Osteocyte (in vitro differentiated cells): ENCODE measurements around the gene C6orf58. TPM values are rescaled to one million over a fixed set of nuclear protein-coding genes. Genes with fewer than 3 reads are reported as not detected.

ENCODE experiments used
- DNase-seq: peaks from one replicate; pipeline ENCODE4 v3.0.0; 2021; ENCODE audit warnings: mixed read lengths; ENCODE audit not compliant: unreplicated experiment; ENCODE audit errors: extremely low spot score
- H3K27ac Mint-ChIP-seq: one replicate; pipeline ENCODE4 v1.8.0; 2021; ENCODE audit warnings: mild to moderate bottlenecking, mixed read lengths; ENCODE audit not compliant: unreplicated experiment
- H3K27me3 Mint-ChIP-seq: one replicate; pipeline ENCODE4 v1.8.0; 2021; ENCODE audit warnings: mixed read lengths; ENCODE audit not compliant: unreplicated experiment
- H3K36me3 Mint-ChIP-seq: one replicate; pipeline ENCODE4 v1.8.0; 2021; ENCODE audit warnings: mixed read lengths; ENCODE audit not compliant: unreplicated experiment
- H3K4me1 Mint-ChIP-seq: one replicate; pipeline ENCODE4 v1.8.0; 2021; ENCODE audit warnings: mixed read lengths; ENCODE audit not compliant: unreplicated experiment
- H3K4me3 Mint-ChIP-seq: one replicate; pipeline ENCODE4 v1.8.0; 2021; ENCODE audit warnings: mild to moderate bottlenecking, moderate library complexity, mixed read lengths; ENCODE audit not compliant: unreplicated experiment
- H3K9me3 Mint-ChIP-seq: one replicate; pipeline ENCODE4 v1.8.0; 2021; ENCODE audit warnings: mixed read lengths; ENCODE audit not compliant: unreplicated experiment
- total RNA-seq: library from RNA; stranded (reverse); gene quantifications from 2 replicates; pipeline ENCODE4 v1.2.1, GENCODE V29; 2021
- TF ChIP-seq, protein P1 (sequence below): fragments of 200-600 bp; sonication (generic); IDR thresholded peaks from 2 replicates; pipeline ENCODE4 v1.5.0; 2021; ENCODE audit warnings: antibody characterized with exemption, mild to moderate bottlenecking, moderate library complexity

The C6orf58 gene
- total RNA-seq, 1 donor from 2014 or later, result not detected

GRCh38 chr6:127570739-127571389, 6.1 kb upstream of the C6orf58 start:
- no peak for DNase-seq
- H3K27ac Mint-ChIP-seq, result peak overlapping the region; percentile 20
- H3K4me3 Mint-ChIP-seq, result no peak overlapping the region
- H3K36me3 Mint-ChIP-seq, result no peaks in the 10 kb centered on the region
- TF ChIP-seq, protein P1, sequence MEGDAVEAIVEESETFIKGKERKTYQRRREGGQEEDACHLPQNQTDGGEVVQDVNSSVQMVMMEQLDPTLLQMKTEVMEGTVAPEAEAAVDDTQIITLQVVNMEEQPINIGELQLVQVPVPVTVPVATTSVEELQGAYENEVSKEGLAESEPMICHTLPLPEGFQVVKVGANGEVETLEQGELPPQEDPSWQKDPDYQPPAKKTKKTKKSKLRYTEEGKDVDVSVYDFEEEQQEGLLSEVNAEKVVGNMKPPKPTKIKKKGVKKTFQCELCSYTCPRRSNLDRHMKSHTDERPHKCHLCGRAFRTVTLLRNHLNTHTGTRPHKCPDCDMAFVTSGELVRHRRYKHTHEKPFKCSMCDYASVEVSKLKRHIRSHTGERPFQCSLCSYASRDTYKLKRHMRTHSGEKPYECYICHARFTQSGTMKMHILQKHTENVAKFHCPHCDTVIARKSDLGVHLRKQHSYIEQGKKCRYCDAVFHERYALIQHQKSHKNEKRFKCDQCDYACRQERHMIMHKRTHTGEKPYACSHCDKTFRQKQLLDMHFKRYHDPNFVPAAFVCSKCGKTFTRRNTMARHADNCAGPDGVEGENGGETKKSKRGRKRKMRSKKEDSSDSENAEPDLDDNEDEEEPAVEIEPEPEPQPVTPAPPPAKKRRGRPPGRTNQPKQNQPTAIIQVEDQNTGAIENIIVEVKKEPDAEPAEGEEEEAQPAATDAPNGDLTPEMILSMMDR, result no peak
- H3K27me3 Mint-ChIP-seq, result no peaks in the 10 kb centered on the region
- peaks cover 13% of the 10 kb centered on the region for H3K4me1 Mint-ChIP-seq
- no peaks in the 10 kb centered on the region for H3K9me3 Mint-ChIP-seq

DNA sequence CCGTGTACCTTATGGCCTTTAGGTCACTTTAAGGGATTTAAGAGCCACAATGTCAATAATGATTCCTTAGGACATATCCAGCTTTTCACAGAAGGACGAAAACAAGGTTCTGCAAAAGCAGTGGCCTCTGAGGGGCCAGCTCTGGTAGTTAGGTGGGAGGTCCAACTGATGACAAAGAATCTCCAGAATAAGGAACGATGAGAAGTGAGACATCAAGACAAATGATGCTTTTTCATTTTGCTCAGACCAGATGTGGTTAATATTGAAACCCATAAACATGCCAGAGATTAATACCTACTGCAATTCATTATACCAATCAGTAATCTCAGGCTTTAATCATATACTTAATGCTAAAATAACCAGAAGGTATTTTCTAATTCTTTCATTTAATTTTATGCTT, 1.9 kb downstream of the C6orf58 start:
- DNase-seq, result no peak
- no peaks in the 10 kb centered on the region for H3K36me3 Mint-ChIP-seq
- H3K4me3 Mint-ChIP-seq, result no peak overlapping the region
- H3K4me1 Mint-ChIP-seq, result peaks cover 13% of the 10 kb centered on the region
- H3K27ac Mint-ChIP-seq, result no peak overlapping the region
- H3K9me3 Mint-ChIP-seq, result peaks cover 5% of the 10 kb centered on the region
- H3K27me3 Mint-ChIP-seq, result no peaks in the 10 kb centered on the region
- TF ChIP-seq, protein P1, result no peak

DNA sequence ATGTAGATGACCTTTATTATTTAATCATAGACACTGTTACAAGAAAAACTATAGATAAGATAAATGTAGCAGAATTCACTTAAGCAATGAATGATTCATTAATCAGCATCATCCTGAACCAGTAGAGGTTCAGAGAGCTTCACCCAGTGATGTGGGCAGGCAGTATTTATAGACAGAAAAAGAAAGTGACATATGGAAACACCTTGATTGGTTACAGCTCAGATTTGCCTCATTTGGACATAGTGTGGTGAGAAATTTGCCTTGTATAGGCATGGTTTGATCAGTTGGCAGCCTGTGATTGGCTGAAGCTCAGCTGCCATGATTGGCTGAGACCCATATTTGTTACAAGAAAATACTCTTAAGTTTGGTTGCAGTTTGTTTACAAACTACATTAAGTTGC, 4.6 kb downstream of the C6orf58 start:
- Mint-ChIP-seq H3K27me3 (no peaks in the 10 kb centered on the region), H3K9me3 (peaks cover 5% of the 10 kb centered on the region), H3K36me3 (no peaks in the 10 kb centered on the region), H3K27ac (no peak overlapping the region), H3K4me3 (no peak overlapping the region), H3K4me1 (peaks cover 13% of the 10 kb centered on the region)
- TF ChIP-seq, protein P1, result no peak
- no peak for DNase-seq

DNA sequence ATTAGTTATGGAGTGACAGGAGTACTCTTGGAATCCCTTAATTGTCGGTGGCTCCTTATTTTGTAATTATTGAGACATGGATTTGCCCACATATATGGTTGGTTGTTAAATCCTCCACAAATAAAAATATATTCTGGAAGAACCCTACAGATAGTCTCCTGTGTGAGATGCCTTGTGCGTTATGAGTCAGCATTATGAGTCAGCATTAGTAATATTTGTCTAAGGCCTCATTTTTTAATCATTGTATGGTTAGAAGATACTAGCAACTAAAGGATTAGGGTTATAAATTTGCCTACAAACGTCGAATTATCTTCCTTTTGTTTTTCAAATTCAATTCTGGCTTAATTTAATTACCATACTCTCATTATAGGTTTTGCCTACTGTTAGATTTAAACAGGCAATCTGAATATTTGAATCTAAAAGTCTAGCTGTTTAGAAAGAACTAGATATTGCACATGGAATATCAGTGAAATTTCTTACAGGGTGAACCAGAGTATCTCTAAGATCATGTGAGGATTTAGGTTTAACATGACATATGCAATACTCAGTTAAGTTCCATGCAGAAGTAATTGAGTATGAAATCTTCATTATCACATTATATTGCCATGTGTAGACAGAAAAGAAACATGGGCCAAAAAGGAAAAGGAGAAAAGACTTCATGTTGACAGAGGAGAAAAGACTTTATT, 5.9 kb downstream of the C6orf58 start:
- H3K4me3 Mint-ChIP-seq, result no peak overlapping the region
- H3K4me1 Mint-ChIP-seq, result peaks cover 13% of the 10 kb centered on the region
- TF ChIP-seq, protein P1, result no peak
- DNase-seq, result no peak
- peaks cover 5% of the 10 kb centered on the region for H3K9me3 Mint-ChIP-seq
- no peaks in the 10 kb centered on the region for H3K27me3 Mint-ChIP-seq
- H3K36me3 Mint-ChIP-seq, result no peaks in the 10 kb centered on the region
- H3K27ac Mint-ChIP-seq, result no peak overlapping the region

GRCh38 chr6:127585123-127585522, 8.1 kb downstream of the C6orf58 start:
- Mint-ChIP-seq H3K4me3 (no peak overlapping the region), H3K4me1 (peaks cover 13% of the 10 kb centered on the region), H3K36me3 (no peaks in the 10 kb centered on the region), H3K27ac (no peak overlapping the region), H3K9me3 (peaks cover 5% of the 10 kb centered on the region), H3K27me3 (peaks cover 7% of the 10 kb centered on the region)
- TF ChIP-seq, protein P1, result no peak
- DNase-seq, result no peak
